Neural progenitor cell (in vitro differentiated cells): ENCODE data around the gene STK32B. TPM values are rescaled to one million over a fixed set of nuclear protein-coding genes. Genes with fewer than 3 reads are reported as not detected.

Experiments used
- DNase-seq: peaks from one replicate; pipeline ENCODE4 v3.0.0-alpha.2; 2016; ENCODE audit warnings: low spot score
- H2AFZ ChIP-seq: fragments of 200-600 bp; sonication (generic); replicated peaks from 2 replicates; pipeline ENCODE4 v1.6.1; 2016; ENCODE audit warnings: antibody characterized with exemption
- H3F3A ChIP-seq: fragments of 200-600 bp; sonication (generic); 2 replicates; pipeline ENCODE4 v1.6.1; 2016; ENCODE audit warnings: antibody characterized with exemption, low read depth
- H3K27ac ChIP-seq: fragments of 200-600 bp; sonication (generic); 2 replicates; pipeline ENCODE4 v1.5.1; 2016; ENCODE audit warnings: mild to moderate bottlenecking
- H3K27me3 ChIP-seq: fragments of 200-600 bp; sonication (generic); 2 replicates; pipeline ENCODE4 v1.6.1; 2016; ENCODE audit warnings: mild to moderate bottlenecking, moderate library complexity
- H3K36me3 ChIP-seq: fragments of 200-600 bp; sonication (generic); 2 replicates; pipeline ENCODE4 v1.5.1; 2016
- H3K4me1 ChIP-seq: fragments of 200-600 bp; sonication (generic); 2 replicates; pipeline ENCODE4 v1.6.1; 2016; ENCODE audit warnings: mixed run types
- H3K4me2 ChIP-seq: fragments of 200-600 bp; sonication (generic); 2 replicates; pipeline ENCODE4 v1.6.1; 2016
- H3K4me3 ChIP-seq: fragments of 200-600 bp; sonication (generic); 2 replicates; pipeline ENCODE4 v1.5.1; 2016
- H3K79me2 ChIP-seq: fragments of 200-600 bp; sonication (generic); 2 replicates; pipeline ENCODE4 v1.6.1; 2016; ENCODE audit warnings: low read depth
- H3K9ac ChIP-seq: fragments of 200-600 bp; sonication (generic); 2 replicates; pipeline ENCODE4 v1.6.1; 2016
- H3K9me3 ChIP-seq: fragments of 200-600 bp; sonication (generic); 2 replicates; pipeline ENCODE4 v1.5.1; 2016; ENCODE audit warnings: low read depth
- H4K20me1 ChIP-seq: fragments of 200-600 bp; sonication (generic); 2 replicates; pipeline ENCODE4 v1.6.1; 2016; ENCODE audit warnings: low read depth
- H3K27ac Mint-ChIP-seq: 3 replicates; pipeline ENCODE4 v1.8.0; 2021; ENCODE audit warnings: mixed read lengths
- H3K27me3 Mint-ChIP-seq: 2 replicates; pipeline ENCODE4 v1.8.0; 2022; ENCODE audit warnings: low read depth, mild to moderate bottlenecking, inconsistent platforms, moderate library complexity, mixed read lengths; ENCODE audit not compliant: insufficient read depth
- H3K36me3 Mint-ChIP-seq: 3 replicates; pipeline ENCODE4 v1.8.0; 2021; ENCODE audit warnings: mixed read lengths
- H3K4me1 Mint-ChIP-seq: 3 replicates; pipeline ENCODE4 v1.8.0; 2021; ENCODE audit warnings: mixed read lengths
- H3K4me3 Mint-ChIP-seq: 3 replicates; pipeline ENCODE4 v1.8.0; 2021; ENCODE audit warnings: mild to moderate bottlenecking, moderate library complexity, mixed read lengths
- H3K9me3 Mint-ChIP-seq: 3 replicates; pipeline ENCODE4 v1.8.0; 2020; ENCODE audit warnings: mixed read lengths
- CTCF ChIP-seq: fragments of 200-600 bp; sonication (generic); IDR thresholded peaks from 2 replicates; pipeline ENCODE4 v1.5.1; 2017; ENCODE audit warnings: antibody characterized with exemption, mild to moderate bottlenecking
- EZH2 ChIP-seq: fragments of 200-600 bp; sonication (generic); IDR thresholded peaks from 2 replicates; pipeline ENCODE4 v1.6.1; 2017; ENCODE audit warnings: antibody characterized with exemption, mild to moderate bottlenecking, moderate library complexity
- EZH2phosphoT487 ChIP-seq: fragments of 200-600 bp; sonication (generic); IDR thresholded peaks from 2 replicates; pipeline ENCODE4 v1.6.1; 2017; ENCODE audit warnings: antibody characterized with exemption
- total RNA-seq: library from RNA; depleted of rRNA; stranded (reverse); fragments of >200 nt; gene quantifications from 2 replicates; pipeline ENCODE4 v1.2.3, GENCODE V29; 2015; ENCODE audit warnings: low replicate concordance

STK32B gene
- total RNA-seq, 1 donor from 2014 or later: 2.5 TPM

GRCh38 chr4:5012244-5012898, 38.9 kb upstream of the STK32B start:
- no peaks in the 10 kb centered on the region for H3K36me3 ChIP-seq
- H3F3A ChIP-seq: no peaks in the 10 kb centered on the region
- H3K4me1 ChIP-seq: no peaks in the 10 kb centered on the region
- Mint-ChIP-seq H3K36me3 (no peaks in the 10 kb centered on the region), H3K4me1 (no peaks in the 10 kb centered on the region), H3K9me3 (no peaks in the 10 kb centered on the region), H3K27ac (no peak overlapping the region), H3K27me3 (no peaks in the 10 kb centered on the region), H3K4me3 (no peak overlapping the region)
- TF ChIP-seq CTCF (no peak), EZH2phosphoT487 (no peak), EZH2 (no peak)
- H3K79me2 ChIP-seq: no peaks in the 10 kb centered on the region
- no peaks in the 10 kb centered on the region for H3K27me3 ChIP-seq
- no peak overlapping the region for H3K4me3 ChIP-seq
- no peaks in the 10 kb centered on the region for H4K20me1 ChIP-seq
- no peak for DNase-seq
- H2AFZ ChIP-seq: no peak overlapping the region
- H3K4me2 ChIP-seq: no peak overlapping the region
- H3K27ac ChIP-seq: no peak overlapping the region
- no peaks in the 10 kb centered on the region for H3K9me3 ChIP-seq
- no peak overlapping the region for H3K9ac ChIP-seq

- H3F3A ChIP-seq: no peaks in the 10 kb centered on the region
- peaks cover 2% of the 10 kb centered on the region for H3K4me1 Mint-ChIP-seq
- no peak for DNase-seq
- H3K36me3 Mint-ChIP-seq: no peaks in the 10 kb centered on the region
- H3K27ac ChIP-seq: no peak overlapping the region
- no peak overlapping the region for H3K4me3 Mint-ChIP-seq
- H3K9me3 ChIP-seq: no peaks in the 10 kb centered on the region
- H4K20me1 ChIP-seq: no peaks in the 10 kb centered on the region
- no peaks in the 10 kb centered on the region for H3K79me2 ChIP-seq
- H3K4me3 ChIP-seq: no peak overlapping the region
- H3K4me2 ChIP-seq: no peak overlapping the region
- H3K9me3 Mint-ChIP-seq: no peaks in the 10 kb centered on the region
- no peaks in the 10 kb centered on the region for H3K27me3 ChIP-seq
- H3K4me1 ChIP-seq: no peaks in the 10 kb centered on the region
- H2AFZ ChIP-seq: no peak overlapping the region
- H3K36me3 ChIP-seq: no peaks in the 10 kb centered on the region
- H3K9ac ChIP-seq: no peak overlapping the region
- H3K27me3 Mint-ChIP-seq: no peaks in the 10 kb centered on the region
- TF ChIP-seq EZH2: no peak
- no peak for TF ChIP-seq CTCF
- no peak for TF ChIP-seq EZH2phosphoT487
- H3K27ac Mint-ChIP-seq: no peak overlapping the region
These were observed 38.3 kb upstream of the STK32B start for GRCh38 chr4:5012958-5013357.

DNA sequence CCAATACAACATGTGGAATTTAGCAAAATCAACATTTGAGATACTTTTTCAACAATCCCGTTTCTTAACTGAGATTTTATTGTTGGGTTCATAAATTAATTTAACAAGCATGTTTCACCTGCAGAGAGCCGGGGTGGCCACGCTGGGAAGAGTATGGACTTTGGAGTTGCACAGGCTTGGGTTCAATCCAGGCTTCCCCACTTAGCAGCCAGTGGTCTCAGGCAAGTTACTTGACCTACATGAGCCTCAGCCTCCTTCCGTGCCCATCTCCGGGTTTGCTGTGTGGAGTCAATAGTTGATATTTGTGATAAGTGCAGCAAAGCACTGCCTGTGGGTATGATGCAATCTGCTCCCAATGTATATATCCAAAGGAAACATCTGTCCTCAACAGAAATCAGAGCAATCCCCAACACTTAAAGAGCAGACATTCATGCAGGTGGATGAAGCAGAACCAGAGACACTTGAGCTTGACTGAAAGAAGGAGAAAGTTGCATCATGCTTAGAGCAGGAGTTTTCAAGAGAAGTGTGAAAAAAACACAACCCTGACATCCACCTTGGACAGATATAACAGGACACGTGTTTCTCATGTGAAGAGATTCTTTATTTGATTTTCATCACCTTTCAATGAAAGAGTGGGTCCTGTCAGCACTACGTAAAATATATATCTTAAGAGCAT, 37.1 kb upstream of the STK32B start:
- Histone ChIP-seq H3K4me1 (peaks cover 7% of the 10 kb centered on the region), H3K9ac (no peak overlapping the region), H3K36me3 (no peaks in the 10 kb centered on the region), H3K9me3 (no peaks in the 10 kb centered on the region), H3K79me2 (no peaks in the 10 kb centered on the region), H3K27me3 (peaks cover 6% of the 10 kb centered on the region), H3K4me3 (no peak overlapping the region), H2AFZ (no peak overlapping the region), H4K20me1 (no peaks in the 10 kb centered on the region), H3F3A (no peaks in the 10 kb centered on the region), H3K27ac (no peak overlapping the region), H3K4me2 (no peak overlapping the region)
- Mint-ChIP-seq H3K4me3 (no peak overlapping the region), H3K9me3 (no peaks in the 10 kb centered on the region), H3K27ac (no peak overlapping the region), H3K27me3 (no peaks in the 10 kb centered on the region), H3K36me3 (no peaks in the 10 kb centered on the region), H3K4me1 (peaks cover 9% of the 10 kb centered on the region)
- TF ChIP-seq CTCF (no peak), EZH2phosphoT487 (no peak), EZH2 (no peak)
- no peak for DNase-seq
